ENCODE data around the gene GREM2.

Gene GREM2

DNA sequence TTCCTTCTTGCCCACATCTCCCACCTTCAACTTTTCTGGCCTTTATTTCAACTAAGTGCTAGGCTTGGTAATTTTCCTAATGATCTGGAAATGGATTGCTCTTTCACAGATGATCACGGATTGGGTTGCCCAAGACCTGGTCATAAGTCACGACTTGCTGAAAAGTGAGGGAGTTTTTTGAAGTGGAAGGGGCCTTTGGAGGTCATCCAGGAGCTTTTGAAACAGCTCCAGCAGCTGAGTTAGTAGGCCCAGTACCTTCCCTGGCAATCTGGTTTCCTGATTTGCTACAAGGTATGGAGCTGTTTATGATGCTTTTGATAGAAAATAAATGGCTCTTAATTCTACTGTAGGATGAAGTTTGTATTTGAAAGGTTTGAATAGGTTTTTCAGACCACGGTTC lies 20.4 kb downstream of the GREM2 start:
- ChIA-PET POLR2A (no interaction called here), CTCF (no interaction called here)
- no peak for DNase-seq (ENCODE audit: low read depth, low spot score)
- no peak overlapping the region for H3K4me3 ChIP-seq (ENCODE audit: low read depth, low read length)
- TF ChIP-seq, protein P1, sequence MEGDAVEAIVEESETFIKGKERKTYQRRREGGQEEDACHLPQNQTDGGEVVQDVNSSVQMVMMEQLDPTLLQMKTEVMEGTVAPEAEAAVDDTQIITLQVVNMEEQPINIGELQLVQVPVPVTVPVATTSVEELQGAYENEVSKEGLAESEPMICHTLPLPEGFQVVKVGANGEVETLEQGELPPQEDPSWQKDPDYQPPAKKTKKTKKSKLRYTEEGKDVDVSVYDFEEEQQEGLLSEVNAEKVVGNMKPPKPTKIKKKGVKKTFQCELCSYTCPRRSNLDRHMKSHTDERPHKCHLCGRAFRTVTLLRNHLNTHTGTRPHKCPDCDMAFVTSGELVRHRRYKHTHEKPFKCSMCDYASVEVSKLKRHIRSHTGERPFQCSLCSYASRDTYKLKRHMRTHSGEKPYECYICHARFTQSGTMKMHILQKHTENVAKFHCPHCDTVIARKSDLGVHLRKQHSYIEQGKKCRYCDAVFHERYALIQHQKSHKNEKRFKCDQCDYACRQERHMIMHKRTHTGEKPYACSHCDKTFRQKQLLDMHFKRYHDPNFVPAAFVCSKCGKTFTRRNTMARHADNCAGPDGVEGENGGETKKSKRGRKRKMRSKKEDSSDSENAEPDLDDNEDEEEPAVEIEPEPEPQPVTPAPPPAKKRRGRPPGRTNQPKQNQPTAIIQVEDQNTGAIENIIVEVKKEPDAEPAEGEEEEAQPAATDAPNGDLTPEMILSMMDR (IDR thresholded peaks at IDR 0.05; ENCODE audit: insufficient read depth, low read length, missing control alignments), result no peak

- ChIA-PET CTCF (interaction anchor here (1.7 kb wide), 1 partner anchor 8 kb away, joined by 4 read pairs; no protein-coding TSS in a partner anchor), POLR2A (no interaction called here)
- H3K4me3 ChIP-seq (ENCODE audit: low read depth, low read length), result no peak overlapping the region
- DNase-seq (ENCODE audit: low read depth, low spot score), result no peak
- TF ChIP-seq, protein P1 (IDR thresholded peaks at IDR 0.05; ENCODE audit: insufficient read depth, low read length, missing control alignments), result no peak
Measured at GRCh38 chr1:240591078-240591477, 20.9 kb downstream of the GREM2 start.

DNA sequence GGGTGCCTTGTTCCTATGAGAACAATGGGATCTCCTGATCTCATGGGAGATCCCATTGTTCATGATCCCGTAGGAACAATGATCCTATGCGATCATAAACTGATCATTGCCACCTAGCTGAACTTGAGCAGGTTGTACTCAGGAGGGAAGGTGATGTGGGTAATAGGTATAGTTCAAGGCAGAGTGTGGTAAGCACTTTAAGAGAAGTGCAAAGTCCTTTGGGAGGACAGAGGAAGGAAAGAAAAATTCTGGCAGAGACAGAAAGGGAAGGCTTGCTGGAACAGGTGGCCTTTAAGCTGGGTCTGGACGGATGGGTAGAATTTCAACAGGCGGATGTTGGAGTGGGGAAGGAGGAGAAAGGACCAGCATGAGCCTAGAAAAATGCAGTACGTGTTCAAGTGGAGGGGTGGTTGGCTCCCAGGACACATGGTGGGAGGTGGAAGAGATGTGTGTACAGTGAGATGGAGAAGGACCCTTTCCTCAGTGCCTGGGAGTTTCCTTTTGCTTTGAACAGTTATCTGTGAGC lies 22.3 kb downstream of the GREM2 start:
- TF ChIP-seq, protein P1 (IDR thresholded peaks at IDR 0.05; ENCODE audit: insufficient read depth, low read length, missing control alignments), result no peak
- ChIA-PET POLR2A (no interaction called here), CTCF (interaction anchor here (1.3 to 1.7 kb wide), 2 partner anchors 9 to 13 kb away, joined by 4 to 6 read pairs; no protein-coding TSS in a partner anchor)
- no peak overlapping the region for H3K4me3 ChIP-seq (ENCODE audit: low read depth, low read length)
- DNase-seq (ENCODE audit: low read depth, low spot score), result no peak

DNA sequence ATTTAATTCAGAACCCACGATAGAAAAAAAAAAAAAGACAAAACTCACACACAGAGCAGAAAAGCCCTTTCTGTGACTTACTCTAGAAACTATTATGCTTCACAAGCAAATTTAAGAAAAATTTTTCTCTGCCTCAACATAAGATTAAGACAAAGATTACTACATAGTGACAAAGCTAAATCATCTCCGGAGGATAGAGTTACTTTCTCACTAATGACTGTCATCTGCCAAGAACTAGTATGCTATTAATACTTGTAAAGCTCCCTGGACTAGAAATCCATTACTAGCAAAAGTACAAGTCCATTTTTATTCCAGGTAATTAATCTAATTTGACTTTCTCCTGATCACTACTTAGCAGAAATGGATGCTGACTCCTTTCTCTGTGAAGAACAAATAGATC lies 25.9 kb downstream of the GREM2 start:
- DNase-seq (ENCODE audit: low read depth, low spot score), result no peak
- H3K4me3 ChIP-seq (ENCODE audit: low read depth, low read length), result no peak overlapping the region
- ChIA-PET CTCF (interaction anchor here (0.8 to 1.4 kb wide), 2 partner anchors 12 to 18 kb away, joined by 3 read pairs; no protein-coding TSS in a partner anchor), POLR2A (no interaction called here)
- TF ChIP-seq, protein P1 (IDR thresholded peaks at IDR 0.05; ENCODE audit: insufficient read depth, low read length, missing control alignments), result no peak

GRCh38 chr1:240582953-240583352 lies 29.0 kb downstream of the GREM2 start:
- no peak for DNase-seq (ENCODE audit: low read depth, low spot score)
- TF ChIP-seq, protein P1 (IDR thresholded peaks at IDR 0.05; ENCODE audit: insufficient read depth, low read length, missing control alignments), result no peak
- POLR2A ChIA-PET, result interaction anchor here (0.6 kb wide), 2 partner anchors 133 to 338 kb away, joined by 3 read pairs; no protein-coding TSS in a partner anchor
- H3K4me3 ChIP-seq (ENCODE audit: low read depth, low read length), result no peak overlapping the region
- CTCF ChIA-PET, result interaction anchor here (1.0 to 1.4 kb wide), 2 partner anchors 19 to 128 kb away, joined by 3 to 5 read pairs; no protein-coding TSS in a partner anchor

DNA sequence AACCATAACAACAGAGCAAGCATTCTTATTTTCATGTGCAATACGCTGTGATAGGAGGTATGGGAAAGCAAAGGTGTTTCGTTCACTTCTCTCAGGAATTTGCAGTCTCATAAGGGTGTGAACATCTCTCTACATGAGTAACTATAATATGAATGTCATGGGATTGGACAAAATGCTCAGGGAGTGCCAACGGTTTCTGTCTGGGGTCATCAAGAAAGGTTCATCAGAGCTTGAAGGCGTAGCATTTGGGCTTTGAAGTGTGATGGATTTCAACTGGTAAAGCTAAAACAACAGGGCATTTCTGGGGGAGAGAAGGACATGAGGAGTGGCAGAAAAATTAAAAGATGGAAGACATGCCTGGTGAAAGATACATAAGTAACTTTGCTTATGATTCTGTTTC lies 32.4 kb downstream of the GREM2 start:
- DNase-seq (ENCODE audit: low read depth, low spot score), result no peak
- CTCF ChIA-PET, result interaction anchor here (1.4 kb wide), 1 partner anchor 45 kb away, joined by 3 read pairs; no protein-coding TSS in a partner anchor
- H3K4me3 ChIP-seq (ENCODE audit: low read depth, low read length), result no peak overlapping the region
- TF ChIP-seq, protein P1 (IDR thresholded peaks at IDR 0.05; ENCODE audit: insufficient read depth, low read length, missing control alignments), result no peak
- POLR2A ChIA-PET, result no interaction called here

All from AG04449 (cell line).